MM.1S (cell line): ENCODE measurements around the gene TIMP2.

ENCODE experiments used
- EZH2 ChIP-seq: fragments of 300-600 bp; sonication (generic); optimal IDR thresholded peaks from 2 replicates; pipeline ENCODE3; 2017; ENCODE audit warnings: low read depth, mild to moderate bottlenecking, antibody characterized with exemption, low read length, mixed read lengths
- EZH2phosphoT487 ChIP-seq: fragments of 300-600 bp; sonication (generic); IDR thresholded peaks from 2 replicates; pipeline ENCODE4 v1.6.1; 2018; ENCODE audit warnings: antibody characterized with exemption, low read length
- TF ChIP-seq, protein P1 (sequence below): fragments of 300-600 bp; sonication (generic); IDR thresholded peaks from 2 replicates; pipeline ENCODE4 v1.5.1; 2016; ENCODE audit warnings: antibody characterized with exemption, low read length, mixed read lengths

- TF ChIP-seq, protein P1, sequence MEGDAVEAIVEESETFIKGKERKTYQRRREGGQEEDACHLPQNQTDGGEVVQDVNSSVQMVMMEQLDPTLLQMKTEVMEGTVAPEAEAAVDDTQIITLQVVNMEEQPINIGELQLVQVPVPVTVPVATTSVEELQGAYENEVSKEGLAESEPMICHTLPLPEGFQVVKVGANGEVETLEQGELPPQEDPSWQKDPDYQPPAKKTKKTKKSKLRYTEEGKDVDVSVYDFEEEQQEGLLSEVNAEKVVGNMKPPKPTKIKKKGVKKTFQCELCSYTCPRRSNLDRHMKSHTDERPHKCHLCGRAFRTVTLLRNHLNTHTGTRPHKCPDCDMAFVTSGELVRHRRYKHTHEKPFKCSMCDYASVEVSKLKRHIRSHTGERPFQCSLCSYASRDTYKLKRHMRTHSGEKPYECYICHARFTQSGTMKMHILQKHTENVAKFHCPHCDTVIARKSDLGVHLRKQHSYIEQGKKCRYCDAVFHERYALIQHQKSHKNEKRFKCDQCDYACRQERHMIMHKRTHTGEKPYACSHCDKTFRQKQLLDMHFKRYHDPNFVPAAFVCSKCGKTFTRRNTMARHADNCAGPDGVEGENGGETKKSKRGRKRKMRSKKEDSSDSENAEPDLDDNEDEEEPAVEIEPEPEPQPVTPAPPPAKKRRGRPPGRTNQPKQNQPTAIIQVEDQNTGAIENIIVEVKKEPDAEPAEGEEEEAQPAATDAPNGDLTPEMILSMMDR: no peak
- no peak for TF ChIP-seq EZH2
- TF ChIP-seq EZH2phosphoT487: no peak
Observed at GRCh38 chr17:78855561-78856165, 69.5 kb downstream of the TIMP2 start.
